Measurements from ENCODE around the gene TGM6.

Gene TGM6

DNA sequence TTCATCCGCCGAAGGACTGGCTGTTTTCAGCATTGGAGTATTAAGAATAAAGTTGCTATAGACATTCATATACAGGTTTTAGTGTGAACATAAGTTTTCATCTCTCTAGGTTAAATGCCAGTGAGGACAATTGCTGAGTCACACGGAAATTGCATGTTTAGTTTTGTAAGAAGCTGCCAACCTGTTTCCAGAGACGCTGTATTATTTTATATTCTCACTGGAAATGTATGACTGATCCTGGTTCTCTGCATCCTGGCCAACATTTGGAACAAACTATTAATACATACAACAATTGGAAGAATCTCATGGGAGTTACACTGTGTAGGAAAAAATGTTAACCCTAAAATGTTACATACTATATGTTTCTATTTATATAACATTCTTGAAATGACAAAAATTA, 16.7 kb upstream of the TGM6 start:
- no peak overlapping the region for H3K27ac Mint-ChIP-seq
- no peaks in the 10 kb centered on the region for H3K4me1 Mint-ChIP-seq
- TF ChIP-seq, protein P1, sequence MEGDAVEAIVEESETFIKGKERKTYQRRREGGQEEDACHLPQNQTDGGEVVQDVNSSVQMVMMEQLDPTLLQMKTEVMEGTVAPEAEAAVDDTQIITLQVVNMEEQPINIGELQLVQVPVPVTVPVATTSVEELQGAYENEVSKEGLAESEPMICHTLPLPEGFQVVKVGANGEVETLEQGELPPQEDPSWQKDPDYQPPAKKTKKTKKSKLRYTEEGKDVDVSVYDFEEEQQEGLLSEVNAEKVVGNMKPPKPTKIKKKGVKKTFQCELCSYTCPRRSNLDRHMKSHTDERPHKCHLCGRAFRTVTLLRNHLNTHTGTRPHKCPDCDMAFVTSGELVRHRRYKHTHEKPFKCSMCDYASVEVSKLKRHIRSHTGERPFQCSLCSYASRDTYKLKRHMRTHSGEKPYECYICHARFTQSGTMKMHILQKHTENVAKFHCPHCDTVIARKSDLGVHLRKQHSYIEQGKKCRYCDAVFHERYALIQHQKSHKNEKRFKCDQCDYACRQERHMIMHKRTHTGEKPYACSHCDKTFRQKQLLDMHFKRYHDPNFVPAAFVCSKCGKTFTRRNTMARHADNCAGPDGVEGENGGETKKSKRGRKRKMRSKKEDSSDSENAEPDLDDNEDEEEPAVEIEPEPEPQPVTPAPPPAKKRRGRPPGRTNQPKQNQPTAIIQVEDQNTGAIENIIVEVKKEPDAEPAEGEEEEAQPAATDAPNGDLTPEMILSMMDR (IDR thresholded peaks at IDR 0.05; ENCODE audit: unreplicated experiment in 3 of 3): no peak
- H3K9me3 Mint-ChIP-seq: peaks cover 23% of the 10 kb centered on the region
- H3K27me3 Mint-ChIP-seq (ENCODE audit: low read depth): no peaks in the 10 kb centered on the region
- H3K4me3 Mint-ChIP-seq: no peak overlapping the region
- no peaks in the 10 kb centered on the region for H3K36me3 Mint-ChIP-seq (ENCODE audit: low read depth)

DNA sequence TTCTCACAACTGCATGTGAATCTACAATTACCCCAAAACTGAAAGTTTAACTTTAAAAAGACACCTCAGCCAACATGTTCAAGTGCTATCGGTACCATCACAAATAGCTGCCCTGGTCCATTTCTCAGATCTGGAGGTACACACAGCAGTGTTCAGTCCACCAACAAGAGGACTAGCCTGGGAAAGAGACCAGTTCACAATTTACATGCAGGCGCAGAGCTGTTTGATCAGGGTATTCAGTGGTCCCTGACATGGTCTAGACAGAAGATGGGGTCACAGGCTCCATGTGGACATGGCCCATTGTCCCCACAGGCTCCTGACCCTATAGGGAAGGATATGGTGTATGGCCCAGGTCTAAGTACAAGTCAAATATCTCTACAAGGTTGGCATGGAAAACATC, 15.6 kb upstream of the TGM6 start:
- no peak overlapping the region for H3K4me3 Mint-ChIP-seq
- TF ChIP-seq, protein P1 (IDR thresholded peaks at IDR 0.05; ENCODE audit: unreplicated experiment in 3 of 3): no peak
- peaks cover 19% of the 10 kb centered on the region for H3K9me3 Mint-ChIP-seq
- H3K27ac Mint-ChIP-seq: no peak overlapping the region
- no peaks in the 10 kb centered on the region for H3K27me3 Mint-ChIP-seq (ENCODE audit: low read depth)
- no peaks in the 10 kb centered on the region for H3K4me1 Mint-ChIP-seq
- no peaks in the 10 kb centered on the region for H3K36me3 Mint-ChIP-seq (ENCODE audit: low read depth)

DNA sequence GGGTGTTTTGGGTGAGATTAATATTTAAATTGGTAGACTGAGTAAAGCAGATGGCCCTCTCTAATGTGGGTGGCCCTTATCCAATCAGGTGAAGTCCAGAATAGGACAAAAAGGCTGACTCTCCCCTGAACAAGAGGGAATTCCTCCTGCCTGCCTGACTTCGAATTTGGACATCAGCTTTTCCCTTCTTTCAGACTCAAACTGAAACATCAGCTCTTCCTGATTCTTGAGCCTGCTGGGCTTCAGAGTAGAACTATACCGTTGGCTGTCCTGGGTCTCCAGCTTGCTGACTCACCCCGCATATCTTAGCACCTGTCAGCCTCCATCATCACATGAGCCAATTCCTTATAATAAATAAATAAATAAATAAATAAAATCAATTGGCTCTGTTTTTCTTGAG, 15.0 kb upstream of the TGM6 start:
- no peaks in the 10 kb centered on the region for H3K4me1 Mint-ChIP-seq
- TF ChIP-seq, protein P1 (IDR thresholded peaks at IDR 0.05; ENCODE audit: unreplicated experiment in 3 of 3): no peak
- peaks cover 19% of the 10 kb centered on the region for H3K9me3 Mint-ChIP-seq
- H3K36me3 Mint-ChIP-seq (ENCODE audit: low read depth): no peaks in the 10 kb centered on the region
- no peak overlapping the region for H3K4me3 Mint-ChIP-seq
- H3K27ac Mint-ChIP-seq: no peak overlapping the region
- H3K27me3 Mint-ChIP-seq (ENCODE audit: low read depth): peaks cover 3% of the 10 kb centered on the region

DNA sequence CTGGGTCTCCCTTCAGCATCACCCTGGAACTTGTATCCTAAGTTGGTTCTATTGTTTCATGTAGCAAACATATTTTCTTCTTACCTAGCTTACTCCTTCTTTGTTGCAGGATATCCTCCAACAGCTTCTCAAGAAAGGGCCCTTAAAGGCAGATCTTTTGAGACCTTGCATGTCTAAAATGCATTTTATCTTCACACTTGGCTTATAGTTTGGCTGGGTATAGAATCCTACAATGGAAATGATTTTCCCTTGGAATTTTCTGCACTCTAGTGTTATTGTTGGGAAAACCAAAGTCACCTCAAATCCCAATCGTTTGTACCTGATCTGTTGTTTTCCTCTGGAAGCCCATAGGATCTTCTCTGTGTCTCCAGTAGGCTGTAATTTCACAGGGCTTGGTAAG, 12.1 kb upstream of the TGM6 start:
- Mint-ChIP-seq H3K27me3 (ENCODE audit: low read depth) (peaks cover 7% of the 10 kb centered on the region), H3K4me3 (no peak overlapping the region), H3K4me1 (no peaks in the 10 kb centered on the region), H3K9me3 (peaks cover 7% of the 10 kb centered on the region), H3K27ac (no peak overlapping the region), H3K36me3 (ENCODE audit: low read depth) (no peaks in the 10 kb centered on the region)
- TF ChIP-seq, protein P1 (IDR thresholded peaks at IDR 0.05; ENCODE audit: unreplicated experiment in 3 of 3): no peak

DNA sequence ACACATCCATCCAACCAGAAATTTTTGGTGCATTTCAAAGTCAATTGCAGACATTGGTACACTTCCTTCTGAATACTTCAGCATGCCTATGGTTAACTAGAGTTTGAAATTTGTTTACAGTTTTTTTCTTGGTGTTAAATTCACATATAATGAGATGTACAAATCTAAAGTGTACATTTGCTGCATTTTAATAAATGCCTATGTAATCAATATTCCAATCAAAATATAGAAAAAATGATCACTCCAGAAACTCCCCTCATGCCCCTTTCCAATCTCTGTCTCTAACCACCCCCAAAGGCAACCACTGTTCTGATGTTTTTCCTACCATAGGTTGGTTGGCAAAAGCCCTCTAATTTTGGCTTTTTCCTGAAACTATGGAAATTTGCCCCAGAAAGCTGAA, 7.6 kb upstream of the TGM6 start:
- H3K36me3 Mint-ChIP-seq (ENCODE audit: low read depth): no peaks in the 10 kb centered on the region
- peaks cover 7% of the 10 kb centered on the region for H3K9me3 Mint-ChIP-seq
- peaks cover 18% of the 10 kb centered on the region for H3K27me3 Mint-ChIP-seq (ENCODE audit: low read depth)
- H3K4me3 Mint-ChIP-seq: no peak overlapping the region
- H3K27ac Mint-ChIP-seq: no peak overlapping the region
- TF ChIP-seq, protein P1 (IDR thresholded peaks at IDR 0.05; ENCODE audit: unreplicated experiment in 3 of 3): no peak
- H3K4me1 Mint-ChIP-seq: no peaks in the 10 kb centered on the region

DNA sequence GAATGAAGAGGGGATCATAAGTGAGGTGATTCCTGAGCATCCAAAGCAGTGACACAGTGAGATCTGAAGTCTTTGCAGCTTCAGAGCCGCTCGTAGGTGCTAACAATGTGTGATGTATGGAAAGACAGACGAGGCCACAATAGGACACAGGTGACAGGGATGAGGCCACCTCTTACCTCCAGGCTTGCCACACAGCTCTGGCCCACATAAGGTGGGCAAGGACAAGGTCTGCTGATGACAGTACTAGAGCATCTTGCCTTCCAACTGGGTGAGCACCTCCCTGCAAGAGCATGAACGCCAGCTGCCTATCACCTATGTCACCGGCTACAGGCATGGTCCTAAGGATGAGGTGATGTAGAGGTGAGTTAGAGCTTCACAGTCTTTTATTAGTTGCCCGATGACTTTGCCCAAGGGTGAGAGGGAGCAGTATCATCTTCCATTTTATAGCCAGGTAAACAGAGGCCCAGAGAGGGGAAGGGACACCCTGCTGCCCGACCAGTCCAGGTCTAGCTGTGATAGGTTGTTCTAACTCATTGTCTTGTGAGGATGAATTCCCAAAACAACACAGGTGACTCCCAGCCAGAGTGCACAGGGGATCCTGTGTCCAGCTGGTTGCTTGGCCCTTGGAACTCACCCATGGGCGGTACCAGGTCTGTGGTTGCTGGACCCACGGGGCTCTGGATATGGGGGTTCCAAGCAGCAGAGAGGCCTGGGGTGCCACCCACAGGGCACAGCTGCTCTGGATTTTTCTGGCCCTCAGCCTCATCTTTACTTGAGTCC, 6.2 kb upstream of the TGM6 start:
- H3K9me3 Mint-ChIP-seq: peaks cover 3% of the 10 kb centered on the region
- no peaks in the 10 kb centered on the region for H3K4me1 Mint-ChIP-seq
- H3K27me3 Mint-ChIP-seq (ENCODE audit: low read depth): peaks cover 18% of the 10 kb centered on the region
- TF ChIP-seq, protein P1 (IDR thresholded peaks at IDR 0.05; ENCODE audit: unreplicated experiment in 3 of 3): no peak
- no peak overlapping the region for H3K27ac Mint-ChIP-seq
- H3K4me3 Mint-ChIP-seq: no peak overlapping the region
- no peaks in the 10 kb centered on the region for H3K36me3 Mint-ChIP-seq (ENCODE audit: low read depth)
